A673 (cell line): ENCODE data around the gene NOSTRIN.

Source experiments
- EZH2 ChIP-seq: fragments of 200-600 bp; sonication (generic); IDR thresholded peaks from 2 replicates; pipeline ENCODE4 v1.6.1; 2017; ENCODE audit warnings: borderline replicate concordance, low read depth, mild to moderate bottlenecking, mixed read lengths, antibody characterized with exemption, low read length; ENCODE audit not compliant: poor library complexity, severe bottlenecking
- TF ChIP-seq, protein P1 (sequence below): fragments of 300-800, 200-600 bp; sonication (generic); conservative IDR thresholded peaks from 2 replicates; pipeline ENCODE4 v1.5.1; 2017; ENCODE audit warnings: low read depth, mild to moderate bottlenecking, antibody characterized with exemption, low read length, moderate library complexity, mixed read lengths

DNA sequence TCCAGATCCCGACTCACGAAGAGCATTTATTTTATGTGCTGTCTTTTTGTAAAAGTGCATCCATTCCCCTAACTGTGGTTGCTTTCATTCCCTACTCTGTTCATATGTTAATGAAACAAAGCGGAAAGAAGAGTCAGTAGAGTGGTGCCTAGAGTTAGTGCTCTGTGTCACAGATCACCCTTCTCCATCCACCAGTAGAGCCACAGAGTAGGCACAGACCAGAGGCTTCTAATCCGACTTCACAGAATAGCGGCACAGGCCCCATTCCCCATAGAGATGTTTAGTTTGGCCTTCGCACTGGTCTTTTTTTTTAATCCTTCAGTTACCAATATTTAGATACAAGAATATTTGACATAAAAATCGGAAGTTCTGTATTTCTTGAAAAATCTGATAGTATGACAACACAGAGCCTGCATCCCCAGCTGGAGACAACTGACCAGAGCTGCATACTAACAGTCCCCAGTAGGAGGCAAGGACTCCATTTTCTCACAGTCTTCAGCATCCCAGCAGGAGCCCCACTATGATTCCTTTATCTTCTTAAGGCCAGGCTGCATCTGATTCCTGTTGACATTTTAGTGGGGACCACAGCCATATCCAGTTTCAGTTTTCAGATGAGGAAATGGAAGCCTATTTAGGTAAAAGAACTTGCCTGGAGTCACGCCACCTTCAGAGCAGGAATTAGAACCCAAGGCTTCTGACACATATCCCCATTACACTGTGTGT is 105.7 kb downstream of the NOSTRIN start:
- TF ChIP-seq, protein P1, sequence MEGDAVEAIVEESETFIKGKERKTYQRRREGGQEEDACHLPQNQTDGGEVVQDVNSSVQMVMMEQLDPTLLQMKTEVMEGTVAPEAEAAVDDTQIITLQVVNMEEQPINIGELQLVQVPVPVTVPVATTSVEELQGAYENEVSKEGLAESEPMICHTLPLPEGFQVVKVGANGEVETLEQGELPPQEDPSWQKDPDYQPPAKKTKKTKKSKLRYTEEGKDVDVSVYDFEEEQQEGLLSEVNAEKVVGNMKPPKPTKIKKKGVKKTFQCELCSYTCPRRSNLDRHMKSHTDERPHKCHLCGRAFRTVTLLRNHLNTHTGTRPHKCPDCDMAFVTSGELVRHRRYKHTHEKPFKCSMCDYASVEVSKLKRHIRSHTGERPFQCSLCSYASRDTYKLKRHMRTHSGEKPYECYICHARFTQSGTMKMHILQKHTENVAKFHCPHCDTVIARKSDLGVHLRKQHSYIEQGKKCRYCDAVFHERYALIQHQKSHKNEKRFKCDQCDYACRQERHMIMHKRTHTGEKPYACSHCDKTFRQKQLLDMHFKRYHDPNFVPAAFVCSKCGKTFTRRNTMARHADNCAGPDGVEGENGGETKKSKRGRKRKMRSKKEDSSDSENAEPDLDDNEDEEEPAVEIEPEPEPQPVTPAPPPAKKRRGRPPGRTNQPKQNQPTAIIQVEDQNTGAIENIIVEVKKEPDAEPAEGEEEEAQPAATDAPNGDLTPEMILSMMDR: no peak
- no peak for TF ChIP-seq EZH2
